B cell (primary cell): Measurements from ENCODE around the gene SH3RF3.

Experiments used
- EZH2 ChIP-seq: IDR thresholded peaks from 2 replicates; pipeline ENCODE4 v1.6.1; 2012; ENCODE audit warnings: borderline replicate concordance, low read depth, mild to moderate bottlenecking, moderate library complexity, low read length; ENCODE audit not compliant: insufficient read depth, poor library complexity, severe bottlenecking
- TF ChIP-seq, protein P1 (sequence below): fragments of 200-600 bp; IDR thresholded peaks from one replicate; pipeline ENCODE4 v1.8.0; 2022; ENCODE audit warnings: antibody characterized with exemption, mild to moderate bottlenecking

DNA sequence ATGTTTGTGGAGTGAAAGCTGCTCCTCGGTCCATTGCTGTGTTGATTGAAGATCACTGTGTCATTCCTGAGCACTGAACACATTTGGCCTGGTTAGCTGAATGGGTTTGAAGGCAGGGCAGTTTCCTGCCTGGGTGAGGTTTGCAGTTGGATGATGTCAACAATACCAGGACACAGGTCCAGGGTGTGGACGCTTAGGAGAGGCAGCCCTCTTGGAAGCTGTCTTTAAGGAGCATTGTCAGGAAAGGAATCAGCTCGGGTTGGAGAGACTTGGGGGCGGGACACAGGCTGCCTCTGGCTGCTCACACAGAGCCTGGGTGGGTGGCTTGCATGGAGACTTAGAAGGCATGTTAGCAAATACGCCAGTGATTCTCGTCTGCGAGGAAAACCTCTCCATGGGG is 247.1 kb downstream of the SH3RF3 start:
- TF ChIP-seq, protein P1, sequence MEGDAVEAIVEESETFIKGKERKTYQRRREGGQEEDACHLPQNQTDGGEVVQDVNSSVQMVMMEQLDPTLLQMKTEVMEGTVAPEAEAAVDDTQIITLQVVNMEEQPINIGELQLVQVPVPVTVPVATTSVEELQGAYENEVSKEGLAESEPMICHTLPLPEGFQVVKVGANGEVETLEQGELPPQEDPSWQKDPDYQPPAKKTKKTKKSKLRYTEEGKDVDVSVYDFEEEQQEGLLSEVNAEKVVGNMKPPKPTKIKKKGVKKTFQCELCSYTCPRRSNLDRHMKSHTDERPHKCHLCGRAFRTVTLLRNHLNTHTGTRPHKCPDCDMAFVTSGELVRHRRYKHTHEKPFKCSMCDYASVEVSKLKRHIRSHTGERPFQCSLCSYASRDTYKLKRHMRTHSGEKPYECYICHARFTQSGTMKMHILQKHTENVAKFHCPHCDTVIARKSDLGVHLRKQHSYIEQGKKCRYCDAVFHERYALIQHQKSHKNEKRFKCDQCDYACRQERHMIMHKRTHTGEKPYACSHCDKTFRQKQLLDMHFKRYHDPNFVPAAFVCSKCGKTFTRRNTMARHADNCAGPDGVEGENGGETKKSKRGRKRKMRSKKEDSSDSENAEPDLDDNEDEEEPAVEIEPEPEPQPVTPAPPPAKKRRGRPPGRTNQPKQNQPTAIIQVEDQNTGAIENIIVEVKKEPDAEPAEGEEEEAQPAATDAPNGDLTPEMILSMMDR = no peak
- TF ChIP-seq EZH2 = no peak
